Kidney epithelial cell (primary cell): Measurements from ENCODE around the gene ADARB1. TPM values are rescaled to one million over a fixed set of nuclear protein-coding genes. Genes with fewer than 3 reads are reported as not detected.
"Not testable (repeated sequence)": the region's sequence is repeated elsewhere in the genome, so short reads cannot be mapped to it uniquely, and the experiment has no call there.

Source experiments
- DNase-seq: peaks from one replicate; pipeline ENCODE4 v3.0.0-alpha.2; 2010; ENCODE audit warnings: low read depth
- H3K27me3 ChIP-seq: 2 replicates; pipeline ENCODE4 v1.6.0; 2011; ENCODE audit warnings: low read length; ENCODE audit not compliant: control insufficient read depth, insufficient read depth
- H3K36me3 ChIP-seq: 2 replicates; pipeline ENCODE4 v1.5.1; 2011; ENCODE audit warnings: low read length; ENCODE audit not compliant: control insufficient read depth, insufficient read depth
- H3K4me3 ChIP-seq: 2 replicates; pipeline ENCODE4 v1.5.1; 2011; ENCODE audit warnings: low read depth, mild to moderate bottlenecking, control low read depth, low read length
- total RNA-seq: library from RNA; depleted of rRNA; stranded (reverse); fragments of >200 nt; gene quantifications from 2 replicates; pipeline ENCODE4 v1.2.3, GENCODE V29; 2015
- TF ChIP-seq, protein P1 (sequence below): IDR thresholded peaks from 2 replicates; pipeline ENCODE4 v1.5.1; 2011; ENCODE audit warnings: mild to moderate bottlenecking, moderate library complexity, low read length, control low read depth, inconsistent platforms; ENCODE audit not compliant: insufficient read depth, poor library complexity, severe bottlenecking

Gene ADARB1
- total RNA-seq, 1 donor from 2014 or later: 6.9 TPM

DNA sequence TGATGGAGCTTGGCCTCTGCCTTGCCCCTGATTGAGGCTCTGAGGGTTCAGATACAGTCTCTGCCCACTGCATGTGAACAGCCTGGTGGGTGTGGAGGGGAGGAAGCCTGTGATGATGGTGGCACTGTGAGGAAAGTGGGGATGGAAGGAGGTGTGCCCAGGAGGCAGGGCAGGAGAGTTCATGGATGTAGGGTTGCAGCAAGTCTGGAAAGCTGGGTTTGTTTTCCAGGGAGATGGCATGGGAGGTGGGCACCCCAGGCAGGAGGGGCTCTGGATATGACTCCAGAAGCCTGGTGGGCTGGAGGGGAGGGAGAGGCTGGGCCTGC lies 63.2 kb downstream of the ADARB1 start:
- TF ChIP-seq, protein P1, sequence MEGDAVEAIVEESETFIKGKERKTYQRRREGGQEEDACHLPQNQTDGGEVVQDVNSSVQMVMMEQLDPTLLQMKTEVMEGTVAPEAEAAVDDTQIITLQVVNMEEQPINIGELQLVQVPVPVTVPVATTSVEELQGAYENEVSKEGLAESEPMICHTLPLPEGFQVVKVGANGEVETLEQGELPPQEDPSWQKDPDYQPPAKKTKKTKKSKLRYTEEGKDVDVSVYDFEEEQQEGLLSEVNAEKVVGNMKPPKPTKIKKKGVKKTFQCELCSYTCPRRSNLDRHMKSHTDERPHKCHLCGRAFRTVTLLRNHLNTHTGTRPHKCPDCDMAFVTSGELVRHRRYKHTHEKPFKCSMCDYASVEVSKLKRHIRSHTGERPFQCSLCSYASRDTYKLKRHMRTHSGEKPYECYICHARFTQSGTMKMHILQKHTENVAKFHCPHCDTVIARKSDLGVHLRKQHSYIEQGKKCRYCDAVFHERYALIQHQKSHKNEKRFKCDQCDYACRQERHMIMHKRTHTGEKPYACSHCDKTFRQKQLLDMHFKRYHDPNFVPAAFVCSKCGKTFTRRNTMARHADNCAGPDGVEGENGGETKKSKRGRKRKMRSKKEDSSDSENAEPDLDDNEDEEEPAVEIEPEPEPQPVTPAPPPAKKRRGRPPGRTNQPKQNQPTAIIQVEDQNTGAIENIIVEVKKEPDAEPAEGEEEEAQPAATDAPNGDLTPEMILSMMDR: no peak
- Histone ChIP-seq H3K27me3 (no peaks in the 10 kb centered on the region), H3K4me3 (no peak overlapping the region), H3K36me3 (no peaks in the 10 kb centered on the region)
- DNase-seq: no peak

DNA sequence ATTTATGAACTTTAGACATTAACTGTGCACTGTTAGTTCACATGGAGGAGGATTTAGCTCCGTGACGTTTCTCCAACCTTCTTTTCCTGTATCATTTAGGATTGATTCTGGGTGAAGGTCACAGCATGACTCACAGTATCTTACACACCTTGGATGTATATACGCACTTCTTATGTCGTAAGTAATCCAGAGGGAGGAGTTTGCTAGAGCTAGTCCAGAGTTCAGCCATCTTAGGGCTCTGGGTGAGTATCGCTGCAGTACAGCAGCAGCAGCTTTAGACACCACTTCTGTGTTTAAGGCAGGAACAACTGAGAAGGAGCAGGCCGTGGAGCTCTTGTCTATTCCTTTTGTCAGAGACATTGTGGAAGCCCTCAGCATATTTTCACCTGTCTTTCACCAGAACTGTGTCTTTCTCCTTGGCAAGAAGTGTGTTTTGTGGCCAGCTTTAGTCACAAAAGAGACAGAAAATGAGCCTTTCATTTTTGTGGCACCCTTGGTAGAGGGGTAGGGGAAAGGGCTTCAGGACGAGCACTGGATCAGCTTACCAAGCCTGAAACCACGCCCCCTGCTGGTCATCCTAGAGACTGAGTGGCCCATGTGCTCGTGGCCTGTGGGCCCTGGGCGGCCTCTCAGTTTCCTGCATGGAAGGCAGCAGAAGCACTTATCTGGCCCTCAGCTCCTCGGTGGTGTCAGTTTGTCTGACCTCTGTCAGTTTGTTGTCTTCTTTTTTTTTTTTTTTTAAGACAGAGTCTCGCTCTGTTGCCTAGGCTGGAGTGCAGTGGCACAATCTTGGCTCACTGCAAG lies 64.0 kb downstream of the ADARB1 start:
- DNase-seq: no peak
- TF ChIP-seq, protein P1: peak; percentile 80
- no peak overlapping the region for H3K4me3 ChIP-seq
- no peaks in the 10 kb centered on the region for H3K27me3 ChIP-seq
- H3K36me3 ChIP-seq: no peaks in the 10 kb centered on the region

DNA sequence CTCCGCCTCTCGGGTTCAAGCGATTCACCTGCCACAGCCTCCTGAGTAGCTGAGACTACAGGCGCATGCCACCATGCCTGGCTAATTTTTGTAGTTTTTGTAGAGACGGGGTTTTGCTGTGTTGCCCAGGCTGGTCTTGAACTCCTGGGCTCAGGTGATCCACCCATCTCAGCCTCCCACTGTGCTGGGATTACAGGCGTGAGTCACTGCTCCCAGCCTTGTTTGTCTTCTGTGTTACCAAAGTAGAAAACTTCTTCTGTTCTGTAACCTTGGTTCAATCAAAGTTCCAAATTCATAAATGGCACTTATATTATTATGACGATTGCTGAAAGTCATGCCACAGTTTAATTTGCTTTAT lies 64.6 kb downstream of the ADARB1 start:
- DNase-seq, H3K36me3 ChIP-seq, H3K4me3 ChIP-seq, H3K27me3 ChIP-seq: not testable (repeated sequence)

DNA sequence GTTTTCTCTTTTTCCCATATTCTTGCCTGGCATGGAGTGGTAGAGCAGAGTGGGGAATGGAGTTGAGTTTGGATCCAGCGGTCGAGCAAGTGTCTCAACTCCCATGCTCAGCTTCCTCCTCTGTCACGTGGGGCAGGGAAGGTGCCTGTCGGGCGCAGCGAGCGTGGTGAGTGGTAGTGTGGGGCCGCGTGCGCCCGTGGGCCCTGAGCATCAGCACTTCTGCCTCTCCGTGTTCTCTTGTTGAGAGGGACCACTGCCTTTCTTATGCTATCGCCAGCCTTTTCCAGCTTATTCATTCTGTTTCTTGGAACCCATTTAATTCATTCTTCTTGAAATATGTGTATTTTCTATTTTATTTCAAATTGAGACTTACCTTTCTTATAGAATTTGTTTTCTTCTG lies 65.1 kb downstream of the ADARB1 start:
- no peak for DNase-seq
- no peaks in the 10 kb centered on the region for H3K27me3 ChIP-seq
- H3K4me3 ChIP-seq: no peak overlapping the region
- TF ChIP-seq, protein P1: no peak
- no peaks in the 10 kb centered on the region for H3K36me3 ChIP-seq

DNA sequence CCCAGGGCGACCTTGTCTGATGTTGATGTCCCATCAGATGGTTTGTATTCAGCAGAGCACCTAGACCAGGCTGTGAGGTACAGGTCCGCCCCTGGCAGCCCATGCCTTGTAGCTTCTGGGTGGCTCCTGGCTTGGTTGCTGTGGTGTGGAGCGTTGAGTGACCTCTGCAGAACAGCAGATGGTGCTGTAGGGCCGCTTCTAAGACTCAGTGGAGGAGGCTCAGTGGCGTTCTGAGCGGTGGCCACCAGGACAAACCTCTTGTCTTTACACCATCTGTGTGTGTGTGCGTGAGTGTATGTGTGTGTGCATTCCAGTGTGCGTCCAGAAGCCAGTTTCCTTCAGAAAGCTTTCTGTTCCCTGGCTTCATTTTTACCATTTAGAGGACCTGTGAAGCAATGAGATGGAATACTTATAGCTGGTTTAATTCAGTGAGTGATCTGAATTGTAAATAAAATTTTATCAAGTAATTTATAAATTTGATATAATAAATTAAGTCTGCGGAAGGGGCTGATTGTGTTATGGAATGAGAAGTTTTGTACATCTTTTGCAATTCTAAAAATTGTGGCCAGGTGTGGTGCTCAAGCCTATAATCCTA lies 66.1 kb downstream of the ADARB1 start:
- Histone ChIP-seq H3K4me3 (no peak overlapping the region), H3K36me3 (no peaks in the 10 kb centered on the region), H3K27me3 (no peaks in the 10 kb centered on the region)
- TF ChIP-seq, protein P1: peak; percentile 94
- peak; percentile 74 for DNase-seq

DNA sequence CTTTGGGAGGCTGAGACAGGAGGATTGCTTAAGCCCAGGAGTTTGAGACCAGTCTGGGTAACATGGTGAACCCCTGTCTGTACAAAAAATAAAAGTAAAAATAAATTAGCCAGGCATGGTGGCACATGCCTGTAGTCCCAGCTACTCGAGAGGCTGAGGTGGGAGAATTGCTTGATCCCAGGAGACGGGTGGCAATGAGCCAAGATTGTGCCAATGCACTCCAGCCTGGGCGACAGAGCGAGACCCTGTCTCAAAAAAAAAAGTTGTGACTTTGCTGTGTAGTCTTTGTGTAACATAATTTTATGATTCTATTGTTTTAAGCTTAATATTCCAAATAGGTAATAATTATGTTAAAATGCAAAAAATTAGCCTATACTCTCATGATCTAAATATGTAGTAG lies 66.6 kb downstream of the ADARB1 start:
- DNase-seq, H3K4me3 ChIP-seq, H3K36me3 ChIP-seq, H3K27me3 ChIP-seq: not testable (repeated sequence)

DNA sequence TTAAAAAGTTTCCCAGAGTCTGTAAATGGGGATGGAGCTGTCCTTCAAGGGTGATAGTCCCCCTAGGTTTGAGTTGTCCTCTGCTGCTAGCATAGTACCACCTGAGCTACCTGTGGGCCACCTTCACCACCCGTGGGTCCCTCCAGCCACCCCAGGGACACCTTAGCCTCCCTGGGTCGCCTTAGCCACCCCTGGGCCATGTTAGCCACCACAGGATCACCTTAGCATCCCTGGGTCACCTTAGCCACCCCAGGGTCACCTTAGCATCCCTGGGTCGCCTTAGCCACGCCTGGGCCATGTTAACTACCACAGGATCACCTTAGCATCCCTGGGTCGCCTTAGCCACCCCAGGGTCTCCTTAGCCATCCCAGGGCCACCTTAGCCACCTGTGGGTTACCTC lies 67.1 kb downstream of the ADARB1 start:
- Histone ChIP-seq H3K4me3 (no peak overlapping the region), H3K27me3 (no peaks in the 10 kb centered on the region), H3K36me3 (no peaks in the 10 kb centered on the region)
- no peak for DNase-seq
- TF ChIP-seq, protein P1: no peak
